Fibroblast of skin of right biceps (primary cell): ENCODE data around the gene TXNDC9.
A peak's percentile ranks its signal among the peaks of the same experiment; 100 is the strongest.
"Not testable (repeated sequence)": the region's sequence is repeated elsewhere in the genome, so short reads cannot be mapped to it uniquely, and the experiment has no call there.

Source experiments
- DNase-seq: peaks from one replicate; pipeline ENCODE4 v3.0.0-alpha.2; 2013

TXNDC9 gene, protein sequence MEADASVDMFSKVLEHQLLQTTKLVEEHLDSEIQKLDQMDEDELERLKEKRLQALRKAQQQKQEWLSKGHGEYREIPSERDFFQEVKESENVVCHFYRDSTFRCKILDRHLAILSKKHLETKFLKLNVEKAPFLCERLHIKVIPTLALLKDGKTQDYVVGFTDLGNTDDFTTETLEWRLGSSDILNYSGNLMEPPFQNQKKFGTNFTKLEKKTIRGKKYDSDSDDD

DNA sequence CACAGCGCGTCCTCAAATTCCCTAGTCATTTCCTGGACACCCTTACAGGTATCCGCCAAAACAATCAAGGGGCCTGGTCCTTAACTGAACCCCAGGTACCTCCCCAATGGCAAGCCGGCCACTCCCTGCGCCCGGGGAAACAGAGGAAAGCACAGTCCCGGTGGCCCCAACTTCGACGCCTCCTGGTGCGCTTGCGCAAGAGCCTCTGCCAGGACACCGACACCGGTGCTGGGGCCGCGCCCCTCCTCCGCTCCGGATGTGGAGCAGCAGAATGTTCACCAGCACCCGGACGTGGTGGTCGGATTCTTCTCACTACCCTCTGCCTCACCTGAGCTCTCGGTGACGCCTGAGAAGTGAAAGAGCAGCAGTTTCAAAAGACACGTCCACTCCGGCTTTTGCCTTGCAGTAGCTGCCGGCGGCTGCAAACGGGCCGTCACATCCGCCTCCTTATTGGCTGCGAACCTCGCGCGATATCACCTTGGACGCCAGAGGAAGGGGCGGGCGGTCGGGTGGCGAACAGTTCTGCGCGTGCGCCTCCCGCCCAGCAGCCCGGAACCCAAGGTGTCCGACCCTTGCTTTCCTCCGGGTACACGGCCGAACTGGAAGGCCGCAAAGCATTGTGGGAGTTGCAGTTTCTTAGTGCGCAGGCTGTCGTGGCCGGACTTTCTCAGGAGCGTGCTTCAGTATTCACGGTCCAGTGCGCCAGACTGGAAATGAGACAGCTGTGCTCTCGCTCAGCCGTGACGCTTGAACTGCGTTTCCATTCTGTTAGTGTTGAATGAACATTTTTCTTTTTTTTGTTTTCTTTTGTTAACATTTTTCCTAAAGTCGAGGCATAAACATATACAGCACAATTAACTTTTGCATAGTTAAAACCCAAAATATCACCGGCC is at the start of gene TXNDC9:
Gene TXNDC9 (minus strand): TSS at position 423 of the 893 bp plus-strand sequence. CDS start 3,123 bp downstream, outside the sequence.
- peak; percentile 99 for DNase-seq

DNA sequence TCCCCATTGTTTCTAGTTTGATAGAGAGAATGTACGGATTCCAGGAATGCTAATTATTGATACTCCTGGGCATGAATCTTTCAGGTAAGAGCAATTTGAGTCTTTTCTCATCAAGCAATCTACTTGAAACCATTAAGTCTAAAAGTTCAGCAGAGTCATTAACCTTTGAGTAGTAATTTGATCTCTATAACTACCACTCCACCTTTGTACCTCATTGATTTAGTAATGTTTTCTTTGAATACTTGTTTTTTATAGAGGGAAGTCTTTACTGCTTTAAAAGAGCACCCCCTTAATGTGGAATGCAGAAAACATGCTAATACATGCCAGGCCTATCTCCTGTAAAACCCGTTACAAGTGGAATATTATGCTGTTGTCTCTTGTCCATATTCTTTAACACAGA is 46.0 kb upstream of the TXNDC9 start:
- DNase-seq: no peak

DNA sequence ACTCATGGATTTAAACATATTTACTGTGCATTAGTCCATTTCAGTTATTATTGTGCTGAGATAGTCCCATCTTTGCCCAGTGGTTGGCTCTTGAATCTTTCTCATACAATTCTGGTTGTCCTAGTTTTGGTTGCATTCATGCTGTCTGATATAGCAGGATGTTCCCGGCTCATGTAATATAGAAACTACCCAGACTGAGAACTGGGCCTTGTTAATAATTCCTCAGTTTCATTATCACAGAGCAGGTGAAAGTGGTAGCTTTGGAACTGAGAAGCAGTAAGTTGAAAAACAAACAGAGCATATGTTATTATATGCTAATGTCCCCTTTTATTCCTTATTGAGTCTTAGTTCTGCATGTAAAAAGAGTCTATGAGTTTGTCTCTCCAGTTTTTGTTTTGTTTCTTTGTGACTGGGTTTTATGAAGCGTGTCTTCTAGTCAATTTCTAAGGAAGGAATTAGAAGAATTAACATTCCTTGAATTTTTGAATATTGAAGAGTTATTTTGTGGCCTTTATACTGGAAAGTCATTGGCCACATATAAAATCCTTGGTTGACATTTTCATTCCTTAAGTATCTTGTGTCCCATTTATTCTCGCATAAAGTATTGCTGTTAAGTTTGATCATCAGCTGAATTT is 44.4 kb upstream of the TXNDC9 start:
- DNase-seq: peak; percentile 16

DNA sequence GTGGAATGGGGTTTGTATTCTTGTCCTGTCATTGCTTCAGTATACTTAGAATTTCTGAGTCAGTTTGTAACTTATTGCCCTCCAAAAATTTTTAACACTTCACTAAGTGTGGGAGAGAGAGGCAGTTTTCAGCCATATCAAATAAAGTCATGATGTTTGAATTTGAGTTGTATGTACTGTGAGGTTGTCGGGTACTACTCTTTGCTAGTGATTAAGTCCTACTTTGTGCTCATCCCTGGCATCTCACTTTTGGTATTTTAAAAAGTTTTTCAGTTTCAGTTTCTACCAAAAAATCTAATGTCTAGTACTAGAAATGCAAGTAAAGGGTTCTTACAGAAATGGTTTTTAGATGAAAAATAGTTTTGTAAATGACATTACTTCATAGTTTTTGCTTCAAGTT is 41.7 kb upstream of the TXNDC9 start:
- no peak for DNase-seq

DNA sequence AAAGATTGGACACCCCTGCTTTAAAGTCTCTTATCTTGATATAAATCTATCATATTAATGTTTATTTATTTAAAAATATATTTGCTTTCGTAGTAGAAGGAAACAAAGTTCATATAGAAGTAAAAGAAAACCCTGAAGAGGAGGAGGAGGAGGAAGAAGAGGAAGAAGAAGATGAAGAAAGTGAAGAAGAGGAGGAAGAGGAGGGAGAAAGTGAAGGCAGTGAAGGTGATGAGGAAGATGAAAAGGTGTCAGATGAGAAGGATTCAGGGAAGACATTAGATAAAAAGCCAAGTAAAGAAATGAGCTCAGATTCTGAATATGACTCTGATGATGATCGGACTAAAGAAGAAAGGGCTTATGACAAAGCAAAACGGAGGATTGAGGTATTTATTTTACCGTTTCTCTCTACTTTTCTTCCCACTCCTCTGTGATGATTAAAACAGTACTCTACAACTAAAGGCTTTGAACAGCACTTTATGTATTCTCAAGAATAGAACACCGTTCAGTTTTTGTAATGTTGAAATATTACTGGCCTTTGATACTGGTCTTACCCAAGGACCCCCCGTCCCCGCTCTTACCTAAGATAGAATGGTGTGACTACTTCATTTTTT is 40.2 kb upstream of the TXNDC9 start:
- DNase-seq: no peak

DNA sequence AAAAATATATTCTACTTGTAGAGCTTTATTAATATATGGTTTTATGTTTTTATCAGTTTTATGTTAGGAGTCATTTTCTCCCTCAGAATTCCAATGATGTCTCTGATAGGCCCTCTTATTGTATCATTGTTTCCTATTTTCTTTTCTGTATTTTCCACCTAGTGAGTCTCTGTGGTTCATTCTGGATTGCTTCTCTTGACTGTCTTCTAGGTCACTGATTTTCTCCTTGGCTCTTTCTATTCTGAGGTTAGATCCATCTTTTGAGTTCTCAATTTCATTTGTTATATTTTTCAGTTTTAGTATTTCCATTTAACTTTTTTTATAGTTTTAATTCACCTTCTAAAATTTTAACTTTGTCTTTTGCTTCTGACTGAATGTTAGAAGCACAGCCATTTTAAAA is 38.6 kb upstream of the TXNDC9 start:
- DNase-seq: no peak

DNA sequence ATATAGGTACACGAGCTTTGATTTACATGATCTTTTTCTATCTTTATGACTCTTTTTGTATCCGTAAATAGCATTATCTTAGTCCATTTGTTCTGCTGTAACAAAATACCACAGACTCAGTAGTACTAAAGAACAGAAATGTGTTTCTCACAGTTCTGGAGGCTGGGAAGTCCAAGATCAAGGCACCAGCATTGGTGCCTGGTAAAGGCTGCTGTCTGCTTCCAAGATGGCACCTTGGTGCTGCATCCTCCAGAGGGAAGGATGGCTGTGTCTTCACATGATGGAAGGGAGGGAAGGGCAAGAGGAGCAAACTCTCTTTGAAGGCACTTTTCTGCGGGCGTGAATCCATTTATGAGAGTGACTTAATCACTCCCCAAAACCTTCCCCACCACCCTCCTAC is 37.0 kb upstream of the TXNDC9 start:
- DNase-seq: no peak

DNA sequence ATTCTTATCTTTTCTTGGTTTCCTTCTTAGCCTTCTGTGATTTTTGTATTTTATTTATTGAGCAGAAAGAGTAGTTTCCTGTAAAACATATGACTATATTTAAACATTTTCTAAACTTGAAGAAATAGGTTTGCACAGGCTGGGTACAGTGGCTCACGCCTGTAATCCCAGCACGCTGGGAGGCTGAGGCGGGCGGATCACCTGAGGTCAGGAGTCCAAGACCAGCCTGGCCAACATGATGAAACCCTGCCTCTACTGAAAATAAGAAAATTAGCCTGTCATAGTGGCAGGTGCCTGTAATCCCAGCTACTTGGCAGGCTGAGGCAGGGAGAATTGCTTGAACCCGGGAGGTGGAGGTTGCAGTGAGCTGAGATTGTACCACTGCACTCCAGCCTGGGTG is 32.7 kb upstream of the TXNDC9 start:
- DNase-seq: not testable (repeated sequence)

DNA sequence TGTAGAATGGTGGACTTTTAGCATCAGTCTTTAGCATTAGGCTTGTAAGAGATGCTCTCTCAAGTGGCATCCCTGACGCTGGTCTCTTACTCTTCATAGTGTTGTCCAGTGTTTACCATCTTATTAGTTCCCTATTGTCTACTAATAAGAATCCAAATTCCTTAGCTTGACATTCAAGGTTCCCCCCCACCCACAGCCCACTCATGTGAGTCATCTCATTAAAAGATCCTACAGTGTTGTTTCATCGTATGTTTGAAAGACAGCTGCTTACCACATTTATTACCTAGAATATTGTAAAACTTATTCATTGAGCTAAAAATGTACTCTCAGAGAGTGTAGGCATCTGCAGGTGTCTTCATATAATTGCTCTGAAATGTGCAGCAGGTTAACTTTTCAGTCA is 29.5 kb upstream of the TXNDC9 start:
- DNase-seq: no peak

DNA sequence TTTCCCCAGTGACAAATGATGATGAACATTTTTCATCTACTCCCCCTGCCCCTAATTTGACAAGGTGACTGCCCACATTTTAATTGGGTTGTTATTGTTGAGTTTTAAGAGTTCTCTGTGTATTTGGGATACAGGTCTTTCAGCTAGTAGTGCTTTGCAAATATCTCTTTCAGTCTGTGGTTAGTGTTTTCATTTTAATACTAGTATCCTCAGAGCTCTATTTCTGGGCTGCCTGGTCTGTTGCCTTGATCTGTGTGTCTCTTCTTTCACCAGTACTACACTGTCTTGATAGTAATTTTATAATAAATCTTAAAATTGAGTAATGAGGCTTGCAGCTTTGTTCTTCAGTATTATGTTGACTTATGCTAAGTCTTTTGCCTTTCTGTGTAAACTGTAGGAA is 20.7 kb upstream of the TXNDC9 start:
- no peak for DNase-seq

DNA sequence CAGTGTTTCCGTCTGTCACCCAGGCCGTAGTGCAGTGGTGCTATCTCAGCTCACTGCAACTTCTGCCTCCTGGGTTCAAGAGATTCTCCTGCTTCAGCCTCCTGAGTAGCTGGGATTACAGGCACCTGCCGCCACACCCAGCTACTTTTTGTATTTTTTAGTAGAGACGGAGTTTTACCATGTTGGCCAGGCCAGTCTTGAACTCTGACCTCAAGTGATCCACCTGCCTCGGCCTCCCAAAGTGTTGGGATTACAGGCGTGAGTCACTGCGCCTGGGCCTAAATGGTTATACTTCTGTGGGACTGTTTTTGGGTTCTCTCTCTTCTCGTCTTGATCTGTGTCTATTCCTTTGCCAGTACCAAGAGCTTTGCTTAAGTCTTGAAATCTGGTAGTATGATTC is 18.7 kb upstream of the TXNDC9 start:
- not testable (repeated sequence) for DNase-seq

DNA sequence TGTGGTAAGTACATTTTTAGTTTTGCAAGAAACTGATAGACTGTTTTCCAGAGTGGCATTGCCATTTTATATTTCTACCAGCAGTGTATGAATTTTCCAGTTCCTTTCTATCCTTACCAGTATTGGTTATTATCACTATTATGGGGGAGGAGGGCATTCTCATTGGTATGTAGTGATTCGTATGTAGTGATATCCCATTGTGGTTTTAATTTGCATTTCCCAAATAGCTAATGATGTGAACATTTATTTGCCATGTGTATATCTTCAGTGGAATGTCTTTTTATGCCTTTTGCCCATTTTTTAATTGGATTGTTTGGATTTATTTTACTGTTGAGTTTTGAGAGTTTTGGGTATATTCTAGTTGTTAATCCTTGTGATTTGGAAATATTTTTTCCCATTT is 17.9 kb upstream of the TXNDC9 start:
- peak; percentile 63 for DNase-seq

DNA sequence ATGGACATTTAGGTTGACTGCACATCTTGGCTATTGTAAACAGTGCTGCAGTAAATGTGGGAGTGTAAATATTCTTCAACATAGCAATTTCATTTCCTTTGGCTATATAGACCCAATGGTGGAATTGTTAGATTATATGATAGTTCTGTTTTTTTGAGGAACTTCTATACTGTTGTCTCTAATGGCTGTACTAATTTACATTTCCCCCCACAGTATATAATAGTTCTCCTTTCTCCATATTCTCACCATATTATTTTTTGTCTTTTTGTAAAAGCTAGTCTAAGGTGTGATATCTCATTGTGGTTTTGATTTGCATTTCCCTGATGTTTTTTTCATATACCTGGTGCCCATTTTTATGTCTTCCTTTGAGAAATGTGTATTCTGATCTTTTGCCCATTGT is 14.1 kb upstream of the TXNDC9 start:
- no peak for DNase-seq

DNA sequence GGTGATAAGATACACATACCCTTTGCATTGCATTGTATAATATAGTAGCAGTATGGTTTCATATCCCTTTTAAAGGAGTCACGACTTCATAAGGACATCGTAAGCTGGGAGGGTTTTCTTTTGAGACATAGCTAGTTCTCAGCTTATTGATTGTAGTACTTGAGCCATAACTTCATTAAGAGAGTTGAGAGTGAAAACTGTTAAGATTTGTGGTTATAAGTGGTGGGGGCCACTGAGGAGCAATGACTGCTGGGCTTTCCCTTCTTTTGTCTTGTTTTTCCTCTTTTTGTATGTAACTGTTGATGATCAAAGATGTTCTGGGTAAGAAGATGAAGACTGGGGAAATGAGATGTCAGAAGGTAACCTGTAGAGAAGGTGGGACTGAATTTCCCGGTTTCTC is 12.0 kb upstream of the TXNDC9 start:
- no peak for DNase-seq

DNA sequence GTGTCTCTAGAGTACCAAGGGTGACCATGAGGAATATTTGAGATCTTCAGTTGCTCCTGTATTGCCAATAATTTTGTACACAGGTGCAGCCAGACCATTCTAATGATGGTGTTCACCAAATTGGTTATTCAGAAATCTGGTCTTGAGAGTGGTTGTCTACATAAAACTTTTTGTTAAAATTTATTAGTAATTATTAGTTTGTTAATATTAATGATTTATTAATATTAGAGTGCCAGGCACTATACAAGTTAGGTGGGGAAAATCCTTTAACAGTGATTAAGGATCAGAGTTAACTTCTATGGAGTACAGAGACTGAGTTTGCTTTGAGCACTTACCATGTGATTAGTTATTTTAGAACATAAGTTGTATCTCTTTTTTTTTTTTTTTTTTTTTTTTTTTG is 10.1 kb upstream of the TXNDC9 start:
- DNase-seq: no peak

DNA sequence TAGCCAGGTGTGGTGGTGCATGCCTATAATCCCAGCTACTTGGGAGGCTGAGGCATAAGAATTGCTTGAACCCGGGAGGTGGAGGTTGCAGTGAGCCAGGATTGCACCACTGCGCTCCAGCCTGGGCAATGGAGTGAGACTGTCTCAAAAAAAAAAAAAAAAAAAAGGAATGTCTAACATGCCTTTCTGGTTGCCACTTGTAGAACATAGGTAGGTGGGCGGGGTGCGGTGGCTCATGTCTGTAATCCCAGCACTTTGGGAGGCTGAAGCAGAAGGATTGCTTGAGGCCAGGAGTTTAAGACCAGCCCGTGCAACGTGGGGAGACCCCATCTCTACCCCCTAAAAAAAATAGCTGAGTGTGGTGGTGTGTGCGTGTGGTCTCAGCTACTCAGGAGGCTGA is 9.3 kb upstream of the TXNDC9 start:
- not testable (repeated sequence) for DNase-seq

DNA sequence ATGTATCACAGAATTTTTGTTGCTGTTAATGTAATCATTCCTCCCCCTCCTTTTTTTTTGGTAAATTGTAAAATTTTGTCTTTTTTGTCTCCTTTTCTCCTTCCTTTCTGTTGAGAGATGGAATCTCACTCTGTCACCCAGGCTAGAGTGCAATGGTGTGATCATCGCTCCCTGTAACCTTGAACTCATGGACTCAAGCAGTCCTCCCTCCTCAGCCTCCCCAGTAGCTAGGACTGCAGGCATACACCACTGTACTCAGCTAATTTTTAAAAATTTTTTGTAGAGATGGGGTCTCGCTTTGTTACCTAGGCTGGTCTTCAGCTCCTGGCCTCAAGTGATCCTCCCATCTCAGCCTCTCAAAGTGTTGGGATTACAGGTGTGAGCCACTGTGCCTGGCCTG is 6.4 kb upstream of the TXNDC9 start:
- DNase-seq: no peak

DNA sequence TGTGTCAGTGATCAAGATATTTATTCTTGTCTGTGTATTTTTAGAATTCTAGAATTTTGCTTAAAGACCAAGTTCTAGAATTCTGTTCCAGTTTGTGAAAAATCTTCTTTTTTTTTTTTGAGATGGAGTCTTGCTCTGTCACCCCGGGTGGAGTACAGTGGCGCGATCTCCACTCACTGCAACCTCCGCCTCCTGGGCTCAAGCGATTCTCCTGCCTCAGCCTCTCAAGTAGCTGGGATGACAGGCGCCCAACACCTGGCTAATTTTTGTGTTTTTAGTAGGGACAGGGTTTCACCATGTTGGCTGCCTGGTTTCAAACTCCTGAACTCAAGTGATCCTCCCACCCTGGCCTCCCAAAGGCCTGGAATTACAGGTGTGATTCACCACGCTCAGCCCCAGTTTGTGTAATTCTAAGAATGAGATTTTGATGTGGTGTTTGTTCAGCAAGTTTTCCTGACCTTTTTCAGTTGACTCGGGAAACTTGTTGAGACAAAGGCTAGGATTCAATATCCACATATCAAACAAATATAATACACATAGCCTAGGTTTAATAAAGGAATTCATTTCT is 4.6 kb upstream of the TXNDC9 start:
- no peak for DNase-seq

DNA sequence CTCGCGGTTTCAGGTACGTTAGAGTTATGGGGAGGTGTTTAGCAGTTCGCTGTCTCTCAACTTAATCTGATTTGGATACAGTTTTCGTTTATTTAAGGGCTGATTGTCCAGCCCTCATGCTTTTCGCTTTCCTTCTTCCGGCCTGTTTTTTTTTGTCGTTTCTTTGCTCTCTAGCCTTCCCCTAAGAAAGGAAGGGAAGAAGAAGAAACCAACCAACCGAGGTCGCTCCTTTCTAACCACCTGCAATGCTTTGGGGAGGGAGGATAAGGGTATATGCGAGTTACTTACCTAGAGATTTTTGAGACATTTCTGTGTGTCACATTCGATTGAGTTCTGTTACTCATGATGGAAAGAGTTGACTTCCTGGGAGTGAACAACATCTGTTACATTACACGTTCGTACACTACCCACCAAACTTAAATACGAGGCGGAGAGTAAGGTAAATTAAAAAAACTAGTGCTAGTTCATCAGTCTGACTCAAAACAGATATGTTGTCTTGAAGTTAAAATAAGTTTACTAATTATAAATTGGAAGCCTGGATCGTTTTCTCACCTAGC is 2.0 kb upstream of the TXNDC9 start:
- peak; percentile 1 for DNase-seq

DNA sequence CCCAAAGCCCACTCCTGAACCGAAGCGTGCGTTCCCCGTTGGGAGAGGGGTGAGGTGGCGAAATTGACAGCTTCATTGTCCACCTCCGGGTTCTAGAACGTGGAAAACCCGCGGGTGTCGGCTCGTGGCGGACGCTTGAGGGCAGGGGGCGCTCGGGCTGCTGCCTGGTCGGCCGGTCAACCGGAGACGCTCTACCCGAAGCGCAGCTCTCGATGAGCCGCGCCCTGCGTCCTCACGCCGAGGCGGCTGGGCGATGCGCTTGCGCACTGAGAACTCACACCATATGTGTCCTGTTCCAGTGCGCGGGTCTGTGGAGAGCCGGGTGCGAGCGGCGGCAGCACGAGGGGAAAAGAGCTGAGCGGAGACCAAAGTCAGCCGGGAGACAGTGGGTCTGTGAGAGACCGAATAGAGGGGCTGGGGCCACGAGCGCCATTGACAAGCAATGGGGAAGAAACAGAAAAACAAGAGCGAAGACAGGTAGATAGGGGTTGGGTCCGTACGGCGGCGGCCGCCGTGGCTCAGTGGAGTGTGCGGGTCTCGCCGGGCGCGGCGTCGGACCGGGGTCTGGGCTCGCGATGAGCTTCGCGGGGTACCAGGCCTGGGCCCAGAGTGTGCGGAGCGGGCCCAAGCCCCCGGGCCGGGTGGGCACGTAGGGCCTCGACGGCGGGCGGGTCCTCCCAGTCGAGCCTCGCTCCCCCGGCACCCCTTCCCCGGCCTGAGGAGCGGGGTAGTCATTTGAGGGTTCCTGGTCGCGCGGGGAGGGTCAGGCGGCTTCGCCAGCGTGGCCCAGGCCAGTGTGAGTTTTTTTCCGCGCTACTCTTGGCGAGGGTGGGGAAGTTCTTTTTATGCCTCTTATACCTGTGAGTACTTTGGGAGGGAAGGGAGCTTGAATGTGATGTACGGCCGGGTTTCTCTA is 1.2 kb upstream of the TXNDC9 start, which contains the start of gene EIF5B:
Gene EIF5B (plus strand): TSS at position 277 of the 916 bp plus-strand sequence. CDS start 166 bp downstream, at position 443.
- peak; percentile 96 for DNase-seq

DNA sequence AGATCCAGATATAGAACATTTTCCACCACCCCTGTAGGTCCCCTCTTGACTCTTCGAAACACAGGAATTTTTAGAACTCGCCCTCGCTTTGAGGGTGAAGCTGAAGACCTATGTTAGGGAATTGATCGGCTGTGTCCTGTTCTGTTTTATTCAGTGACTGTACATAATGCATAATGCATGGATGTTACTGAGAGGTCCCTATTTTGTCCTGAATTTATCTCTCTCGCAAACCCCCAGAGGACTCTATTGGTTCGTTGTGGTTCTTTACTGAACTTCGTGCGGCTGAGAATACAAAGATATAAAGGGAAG is 625 bp upstream of the TXNDC9 start:
- no peak for DNase-seq

DNA sequence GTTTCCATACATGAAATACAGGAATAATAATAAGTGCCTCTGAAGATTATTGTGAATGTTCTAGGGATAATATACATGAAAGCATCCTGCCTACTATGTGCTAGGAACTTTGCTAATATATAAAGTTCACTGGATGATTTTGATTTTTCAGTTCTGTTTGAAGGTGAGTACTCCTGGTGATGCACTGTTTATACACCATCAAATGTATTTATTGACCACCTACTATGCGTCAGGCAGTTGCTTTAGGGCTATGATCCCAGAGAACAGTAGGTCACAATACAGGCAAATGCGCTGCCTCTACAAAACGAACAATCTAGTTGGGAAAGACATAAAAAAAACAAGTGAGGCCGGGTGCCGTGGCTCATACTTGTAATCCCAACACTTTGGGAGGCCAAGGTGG is 10.7 kb downstream of the TXNDC9 start:
- no peak for DNase-seq
